Psoas muscle (tissue), 8 donors: ENCODE results near the gene HHLA2. TPM values are rescaled to one million over a fixed set of nuclear protein-coding genes. Genes with fewer than 3 reads are reported as not detected.
"Not testable (repeated sequence)": the region's sequence is repeated elsewhere in the genome, so short reads cannot be mapped to it uniquely, and the experiment has no call there.

Experiments used
- ATAC-seq, 4 donors: fragments of 200-7000 bp; cut with Tn5 transposase; one replicate each; pipeline ENCODE4 v1.9.1; 2020; ENCODE audit warnings: moderate library complexity in 3 of 4, mild to moderate bottlenecking in 2 of 4
- DNase-seq, 2 donors: peaks; one replicate each; pipeline ENCODE4 v3.0.0-alpha.2; 2020
- H3K27ac ChIP-seq: fragments of 200-600 bp; one replicate; pipeline ENCODE4 v1.8.0; 2022
- H3K27me3 ChIP-seq, 3 donors: fragments of 200-600 bp in 1 of 3; one replicate each; pipeline versions ENCODE4 v1.6.1 to v1.8.0; 2013 to 2022; ENCODE audit warnings: low read length in 2 of 3, mild to moderate bottlenecking in 2 of 3, moderate library complexity in 1 of 3; ENCODE audit not compliant: insufficient read depth in 3 of 3
- H3K36me3 ChIP-seq, 2 donors: fragments of 200-600 bp in 1 of 2; one replicate each; pipeline versions ENCODE4 v1.6.1 to v1.8.0; 2013 to 2022; ENCODE audit warnings: low read depth in 1 of 2, mild to moderate bottlenecking in 1 of 2, moderate library complexity in 1 of 2; ENCODE audit not compliant: insufficient read depth in 1 of 2
- H3K4me1 ChIP-seq: fragments of 200-600 bp; one replicate; pipeline ENCODE4 v1.8.0; 2022
- H3K4me3 ChIP-seq: fragments of 200-600 bp; one replicate; pipeline ENCODE4 v1.8.0; 2022; ENCODE audit warnings: mild to moderate bottlenecking
- H3K9me3 ChIP-seq: fragments of 200-600 bp; one replicate; pipeline ENCODE4 v1.8.0; 2022
- WGBS, 3 donors: extraction: QIAGEN DNeasy Blood & Tissue Kit; methylation state at CpG; one replicate each; pipeline versions ENCODE4 v1.1.6 to v1.1.7; 2013; 5-methylcytosine and 5-hydroxymethylcytosine counted together
- intact Hi-C, 2 donors: fragments of 100-400 bp; cut with DNase I; formaldehyde crosslinking; loops; one replicate each; pipeline versions ENCODE4 v1.11.0 to v1.14.2; 2022
- polyA plus RNA-seq, 3 donors: library from polyadenylated mRNA; stranded (reverse); fragments of 200-250 nt; gene quantifications; one replicate each; pipeline ENCODE4 v1.2.3, GENCODE V29; 2013
- total RNA-seq, 4 donors: library from RNA; stranded (reverse); fragmentation: NEBNext Ultra II Directional in 2 of 4; extraction: Animal tissue kit (Norgen Biotek cat#: 25700) in 2 of 4; gene quantifications; one replicate each; pipeline versions ENCODE4 v1.2.1 to v1.2.4, GENCODE V29; 2021 to 2023
- TF ChIP-seq, protein P1 (sequence below): fragments of 200-600 bp; IDR thresholded peaks from one replicate; pipeline ENCODE4 v1.8.0; 2022; ENCODE audit warnings: antibody characterized with exemption
- donor health status: healthy with polysubstance abuse.
- donor health status: DM: no; HTN: no; CAD: no; lungs with moderate emphysema.
- donor health status: Bipolar disorder and iron deficiency.
- donor health status: healthy.
- donor health status: DM: yes; HTN: yes; CAD: no.
- donor health status: DM: no; HTN: no; CAD: no.
- donor health status: DM: no; HTN: no; CAD: no.
- donor health status: DM: yes; HTN: yes; CAD: no.

HHLA2 gene
- total and polyA plus RNA-seq, 7 donors, result 0.04 TPM; not detected in 6

- Histone ChIP-seq H3K27me3 (no peaks in the 10 kb centered on the region), H3K4me1 (no peaks in the 10 kb centered on the region), H3K9me3 (no peaks in the 10 kb centered on the region), H3K36me3 (no peaks in the 10 kb centered on the region), H3K4me3 (no peak overlapping the region), H3K27ac (no peak overlapping the region)
- 43 to 68% (median 50%) methylated on average over 2 of the region's 2 CpGs for WGBS, 3 donors
- DNase-seq (no peak), ATAC-seq (no peak)
- TF ChIP-seq, protein P1, sequence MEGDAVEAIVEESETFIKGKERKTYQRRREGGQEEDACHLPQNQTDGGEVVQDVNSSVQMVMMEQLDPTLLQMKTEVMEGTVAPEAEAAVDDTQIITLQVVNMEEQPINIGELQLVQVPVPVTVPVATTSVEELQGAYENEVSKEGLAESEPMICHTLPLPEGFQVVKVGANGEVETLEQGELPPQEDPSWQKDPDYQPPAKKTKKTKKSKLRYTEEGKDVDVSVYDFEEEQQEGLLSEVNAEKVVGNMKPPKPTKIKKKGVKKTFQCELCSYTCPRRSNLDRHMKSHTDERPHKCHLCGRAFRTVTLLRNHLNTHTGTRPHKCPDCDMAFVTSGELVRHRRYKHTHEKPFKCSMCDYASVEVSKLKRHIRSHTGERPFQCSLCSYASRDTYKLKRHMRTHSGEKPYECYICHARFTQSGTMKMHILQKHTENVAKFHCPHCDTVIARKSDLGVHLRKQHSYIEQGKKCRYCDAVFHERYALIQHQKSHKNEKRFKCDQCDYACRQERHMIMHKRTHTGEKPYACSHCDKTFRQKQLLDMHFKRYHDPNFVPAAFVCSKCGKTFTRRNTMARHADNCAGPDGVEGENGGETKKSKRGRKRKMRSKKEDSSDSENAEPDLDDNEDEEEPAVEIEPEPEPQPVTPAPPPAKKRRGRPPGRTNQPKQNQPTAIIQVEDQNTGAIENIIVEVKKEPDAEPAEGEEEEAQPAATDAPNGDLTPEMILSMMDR, result no peak
- intact Hi-C loops, result no loop called here
Measured at GRCh38 chr3:108271626-108272025, 24.7 kb upstream of the HHLA2 start.

DNA sequence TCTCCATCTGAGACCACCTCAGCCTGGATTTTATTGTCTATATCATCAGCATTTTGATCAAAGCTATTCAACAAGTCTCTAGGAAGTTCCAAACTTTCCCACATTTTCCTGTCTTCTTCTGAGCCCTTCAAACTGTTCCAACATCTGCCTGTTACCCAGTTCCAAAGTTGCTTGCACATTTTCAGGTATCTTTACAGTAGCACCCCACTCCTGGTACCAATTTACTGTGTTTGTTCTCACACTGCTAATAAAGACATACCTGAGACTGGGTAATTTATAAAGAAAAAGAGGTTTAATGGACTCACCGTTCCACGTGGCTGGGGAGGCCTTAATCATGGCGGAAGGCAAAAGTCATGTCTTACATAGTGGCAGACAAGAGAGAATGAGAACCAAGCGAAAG is 17.3 kb upstream of the HHLA2 start:
- H3K4me3 ChIP-seq, DNase-seq, intact Hi-C loops, H3K36me3 ChIP-seq, ATAC-seq, H3K27me3 ChIP-seq, H3K4me1 ChIP-seq, H3K27ac ChIP-seq: not testable (repeated sequence)
- 63 to 89% (median 77%) methylated on average over 4 of the region's 4 CpGs for WGBS, 3 donors
- H3K9me3 ChIP-seq, result peaks cover 12% of the 10 kb centered on the region

DNA sequence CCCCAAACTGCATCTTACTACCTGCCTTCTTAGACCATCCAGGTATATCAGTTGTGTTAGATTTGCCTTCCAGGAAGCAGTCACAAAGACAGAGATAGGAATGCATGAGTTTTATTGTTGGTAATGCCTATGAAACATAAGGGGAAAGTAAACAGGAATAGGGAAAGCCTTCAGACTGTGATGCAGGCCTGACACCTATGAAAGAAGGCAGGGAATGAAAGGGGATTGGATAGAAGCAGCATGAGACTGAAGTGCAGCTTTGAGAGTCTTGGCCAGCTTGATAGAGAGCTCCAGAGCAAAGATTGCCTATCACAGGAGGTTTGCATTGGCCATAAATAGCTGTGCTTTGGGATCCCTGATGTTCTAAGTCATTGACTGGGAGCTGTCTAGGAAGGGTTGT is 15.9 kb upstream of the HHLA2 start:
- peaks cover 12% of the 10 kb centered on the region for H3K9me3 ChIP-seq

DNA sequence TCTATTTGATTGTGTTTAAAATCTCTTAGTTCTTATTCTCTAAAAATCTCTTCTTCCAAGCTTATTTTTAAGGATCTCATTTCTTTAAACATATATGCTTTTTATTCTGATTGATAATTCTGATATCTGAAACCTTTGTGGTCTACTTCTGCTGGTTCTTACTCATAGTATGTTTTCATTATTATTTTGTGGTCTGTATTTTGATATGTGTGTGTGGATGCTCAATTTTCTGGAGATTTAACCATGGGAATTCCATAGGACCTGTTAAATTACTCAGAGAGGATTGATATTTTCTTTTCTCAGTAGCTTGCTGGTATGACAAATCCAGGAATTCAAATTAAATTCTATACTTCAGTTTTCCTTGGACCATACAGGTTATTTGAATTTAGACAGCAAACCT is 14.7 kb upstream of the HHLA2 start:
- TF ChIP-seq, protein P1, result no peak
- no peak overlapping the region for H3K4me3 ChIP-seq
- DNase-seq (no peak), ATAC-seq (no peak)
- H3K27me3 ChIP-seq, result no peaks in the 10 kb centered on the region
- intact Hi-C loops, result no loop called here
- H3K9me3 ChIP-seq, result peaks cover 12% of the 10 kb centered on the region
- no peaks in the 10 kb centered on the region for H3K36me3 ChIP-seq
- no peak overlapping the region for H3K27ac ChIP-seq
- H3K4me1 ChIP-seq, result no peaks in the 10 kb centered on the region

More for the DNA sequence above, 15.9 kb upstream of the HHLA2 start:
- H3K27ac ChIP-seq, result no peak overlapping the region
- intact Hi-C loops, result no loop called here
- no peaks in the 10 kb centered on the region for H3K27me3 ChIP-seq
- no peak overlapping the region for H3K4me3 ChIP-seq
- no peaks in the 10 kb centered on the region for H3K36me3 ChIP-seq
- H3K4me1 ChIP-seq, result no peaks in the 10 kb centered on the region
- TF ChIP-seq, protein P1, result no peak
- DNase-seq (no peak), ATAC-seq (no peak)

DNA sequence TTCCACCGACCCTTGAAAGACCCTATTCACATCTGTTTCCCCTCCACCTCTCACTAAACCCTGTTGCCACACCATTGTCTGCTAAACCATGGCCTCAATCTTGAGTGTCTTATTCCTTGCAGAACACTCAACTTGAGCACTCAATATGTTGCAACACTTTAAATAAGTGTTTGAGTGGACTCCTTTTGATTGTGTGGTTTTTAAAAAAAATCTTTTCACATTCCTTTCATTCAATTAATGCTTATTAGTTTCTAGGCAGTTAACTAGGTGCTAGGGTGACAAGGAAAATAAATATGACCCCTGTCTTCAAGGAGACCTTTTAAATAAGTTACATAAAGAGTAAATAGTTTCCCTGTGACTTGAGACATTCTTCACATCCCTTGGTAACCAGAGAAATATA is 13.3 kb upstream of the HHLA2 start:
- ATAC-seq (no peak), DNase-seq (no peak)
- TF ChIP-seq, protein P1, result no peak
- no peaks in the 10 kb centered on the region for H3K27me3 ChIP-seq
- H3K36me3 ChIP-seq, result no peaks in the 10 kb centered on the region
- 25 to 41% (median 31%) methylated on average over 1 of the region's 1 CpG for WGBS, 3 donors
- no peak overlapping the region for H3K27ac ChIP-seq
- H3K4me3 ChIP-seq, result no peak overlapping the region
- H3K4me1 ChIP-seq, result no peaks in the 10 kb centered on the region
- intact Hi-C loops, result no loop called here
- H3K9me3 ChIP-seq, result peaks cover 12% of the 10 kb centered on the region
